ENCODE data around the gene SLC22A23. TPM values are rescaled to one million over a fixed set of nuclear protein-coding genes. Genes with fewer than 3 reads are reported as not detected.

Gene SLC22A23
- total RNA-seq, 2 experiments from 2014 or later = 13.4 to 13.6 TPM

- DNase-seq = no peak
- ChIA-PET CTCF (no interaction called here), POLR2A (no interaction called here)
- Histone ChIP-seq H3K4me3 (ENCODE audit: low read length) (no peak overlapping the region), H3K27ac (ENCODE audit: low read depth in 1 of 2, low read length in 2 of 2) (no peak overlapping the region), H3K27me3 (ENCODE audit: control insufficient read depth in 1 of 2, insufficient read depth in 2 of 2, low read length in 2 of 2) (no peaks in the 10 kb centered on the region), H3K4me1 (ENCODE audit: insufficient read depth, low read length) (peaks cover 4% of the 10 kb centered on the region), H3K9me3 (ENCODE audit: control insufficient read depth in 1 of 2, insufficient read depth in 1 of 2, low read length in 2 of 2) (no peaks in the 10 kb centered on the region), H3K36me3 (ENCODE audit: insufficient read depth, low read length) (no peaks in the 10 kb centered on the region)
- no peak for TF ChIP-seq CTCF (IDR thresholded peaks at IDR 0.05)
- ATAC-seq (ENCODE audit: poor library complexity) = no peak
- Mint-ChIP-seq H3K4me3 (no peak overlapping the region), H3K27me3 (no peaks in the 10 kb centered on the region), H3K9me3 (peaks cover 3% of the 10 kb centered on the region), H3K4me1 (ENCODE audit: low read depth) (peaks cover 27% of the 10 kb centered on the region), H3K36me3 (ENCODE audit: low read depth) (no peaks in the 10 kb centered on the region), H3K27ac (no peak overlapping the region)
- intact Hi-C loops (cut with DNase I, micrococcal nuclease) = no loop called here
These were observed 10.7 kb downstream of the SLC22A23 start for GRCh38 chr6:3446184-3446583.

GRCh38 chr6:3444276-3445088 is 12.4 kb downstream of the SLC22A23 start:
- intact Hi-C loops (cut with DNase I, micrococcal nuclease) = no loop called here
- H3K4me1 Mint-ChIP-seq (ENCODE audit: low read depth) = peaks cover 25% of the 10 kb centered on the region
- POLR2A ChIA-PET = no interaction called here
- H3K27ac ChIP-seq (ENCODE audit: low read depth in 1 of 2, low read length in 2 of 2) = no peak overlapping the region
- H3K27ac Mint-ChIP-seq = no peak overlapping the region
- no peak for TF ChIP-seq CTCF (IDR thresholded peaks at IDR 0.05)
- no peaks in the 10 kb centered on the region for H3K36me3 Mint-ChIP-seq (ENCODE audit: low read depth)
- peaks cover 0 to 3% of the 10 kb centered on the region in 2 experiments for H3K9me3 ChIP-seq (ENCODE audit: control insufficient read depth in 1 of 2, insufficient read depth in 1 of 2, low read length in 2 of 2)
- H3K9me3 Mint-ChIP-seq = peaks cover 3% of the 10 kb centered on the region
- DNase-seq (no peak), ATAC-seq (ENCODE audit: poor library complexity) (no peak)
- H3K36me3 ChIP-seq (ENCODE audit: insufficient read depth, low read length) = no peaks in the 10 kb centered on the region
- H3K4me3 Mint-ChIP-seq = no peak overlapping the region
- CTCF ChIA-PET = no interaction called here
- H3K27me3 ChIP-seq (ENCODE audit: control insufficient read depth in 1 of 2, insufficient read depth in 2 of 2, low read length in 2 of 2) = no peaks in the 10 kb centered on the region
- no peaks in the 10 kb centered on the region for H3K27me3 Mint-ChIP-seq
- H3K4me1 ChIP-seq (ENCODE audit: insufficient read depth, low read length) = peaks cover 4% of the 10 kb centered on the region
- H3K4me3 ChIP-seq (ENCODE audit: low read length) = no peak overlapping the region

- Mint-ChIP-seq H3K4me1 (ENCODE audit: low read depth) (peaks cover 15% of the 10 kb centered on the region), H3K9me3 (no peaks in the 10 kb centered on the region), H3K4me3 (no peak overlapping the region), H3K36me3 (ENCODE audit: low read depth) (no peaks in the 10 kb centered on the region), H3K27ac (no peak overlapping the region), H3K27me3 (no peaks in the 10 kb centered on the region)
- Histone ChIP-seq H3K36me3 (ENCODE audit: insufficient read depth, low read length) (no peaks in the 10 kb centered on the region), H3K27me3 (ENCODE audit: control insufficient read depth in 1 of 2, insufficient read depth in 2 of 2, low read length in 2 of 2) (no peaks in the 10 kb centered on the region), H3K27ac (ENCODE audit: low read depth in 1 of 2, low read length in 2 of 2) (no peak overlapping the region), H3K4me3 (ENCODE audit: low read length) (no peak overlapping the region), H3K9me3 (ENCODE audit: control insufficient read depth in 1 of 2, insufficient read depth in 1 of 2, low read length in 2 of 2) (peaks cover 0 to 3% of the 10 kb centered on the region in 2 experiments), H3K4me1 (ENCODE audit: insufficient read depth, low read length) (no peaks in the 10 kb centered on the region)
- ATAC-seq (ENCODE audit: poor library complexity) (no peak), DNase-seq (no peak)
- intact Hi-C loops (cut with DNase I, micrococcal nuclease) = no loop called here
- ChIA-PET POLR2A (no interaction called here), CTCF (no interaction called here)
- TF ChIP-seq CTCF (IDR thresholded peaks at IDR 0.05) = no peak
These were observed 13.7 kb downstream of the SLC22A23 start for GRCh38 chr6:3443221-3443515.
